ENCODE measurements around the gene PRR14. TPM values are rescaled to one million over a fixed set of nuclear protein-coding genes. Genes with fewer than 3 reads are reported as not detected.
"Not testable (repeated sequence)": the region's sequence is repeated elsewhere in the genome, so short reads cannot be mapped to it uniquely, and the experiment has no call there.

PRR14 gene
- total and polyA plus RNA-seq, 2 experiments from 2014 or later = 5.6 to 18.0 TPM

GRCh38 chr16:30626236-30626635 lies 24.5 kb upstream of the PRR14 start:
- Histone ChIP-seq H3K4me2 (ENCODE audit: unreplicated experiment) (no peak overlapping the region), H3K79me2 (ENCODE audit: insufficient read depth) (no peaks in the 10 kb centered on the region), H2AFZ (no peak overlapping the region), H3K4me3 (no peak overlapping the region), H3K9me3 (ENCODE audit: low read depth) (no peaks in the 10 kb centered on the region), H3K4me1 (ENCODE audit: insufficient read depth) (no peaks in the 10 kb centered on the region), H4K20me1 (ENCODE audit: insufficient read depth) (no peaks in the 10 kb centered on the region), H3K9ac (no peak overlapping the region), H3K36me3 (ENCODE audit: low read depth) (no peaks in the 10 kb centered on the region), H3K9me2 (ENCODE audit: insufficient read depth) (no peaks in the 10 kb centered on the region), H3K27ac (no peak overlapping the region), H3F3A (ENCODE audit: insufficient read depth) (0 out of 2 replicates have a peak, but pooled peaks cover 5% of the 10 kb centered on the region), H3K27me3 (replicated peaks; ENCODE audit: insufficient read depth) (no peaks in the 10 kb centered on the region)
- in situ Hi-C loops (cut with MboI) = loop anchor here (10.0 kb wide), 1 partner anchor 181 kb away; the partner anchor contains the start of gene SEPHS2
- no peak for DNase-seq
- 88 to 91% methylated on average over 9 of the region's 9 CpGs for WGBS, 2 experiments (ENCODE audit: low coverage in 1 of 2, low lambda C conversion rate in 2 of 2, missing lambda C conversion rate in 2 of 2)
- TF ChIP-seq EZH2phosphoT487 (IDR thresholded peaks at IDR 0.05; ENCODE audit: insufficient read depth, low read depth) (no peak), EZH2 (IDR thresholded peaks at IDR 0.05; ENCODE audit: insufficient read depth, poor library complexity, severe bottlenecking) (no peak)

- no peaks in the 10 kb centered on the region for H3K4me1 ChIP-seq (ENCODE audit: insufficient read depth)
- peak overlapping the region; percentile 30 for H3K4me3 ChIP-seq
- peak overlapping the region; percentile 90 for H2AFZ ChIP-seq
- H4K20me1 ChIP-seq (ENCODE audit: insufficient read depth) = no peaks in the 10 kb centered on the region
- no peaks in the 10 kb centered on the region for H3K79me2 ChIP-seq (ENCODE audit: insufficient read depth)
- WGBS, 2 experiments (ENCODE audit: low coverage in 1 of 2, low lambda C conversion rate in 2 of 2, missing lambda C conversion rate in 2 of 2) = 28 to 29% methylated on average over 18 of the region's 18 CpGs
- in situ Hi-C loops (cut with MboI) = loop anchor here (10.0 kb wide), 1 partner anchor 184 kb away; the partner anchor contains the start of gene SEPHS2
- H3K27ac ChIP-seq = no peak overlapping the region
- peak overlapping the region; percentile 18 for H3K4me2 ChIP-seq (ENCODE audit: unreplicated experiment)
- no peaks in the 10 kb centered on the region for H3K9me2 ChIP-seq (ENCODE audit: insufficient read depth)
- H3K9me3 ChIP-seq (ENCODE audit: low read depth) = no peaks in the 10 kb centered on the region
- H3K27me3 ChIP-seq (replicated peaks; ENCODE audit: insufficient read depth) = no peaks in the 10 kb centered on the region
- TF ChIP-seq EZH2phosphoT487 (IDR thresholded peaks at IDR 0.05; ENCODE audit: insufficient read depth, low read depth) = no peak
- no peak for TF ChIP-seq EZH2 (IDR thresholded peaks at IDR 0.05; ENCODE audit: insufficient read depth, poor library complexity, severe bottlenecking)
- DNase-seq = peak; percentile 72
- no peaks in the 10 kb centered on the region for H3K36me3 ChIP-seq (ENCODE audit: low read depth)
- no peaks in the 10 kb centered on the region for H3F3A ChIP-seq (ENCODE audit: insufficient read depth)
- no peak overlapping the region for H3K9ac ChIP-seq
These were observed 21.9 kb upstream of the PRR14 start for GRCh38 chr16:30628628-30629540.

GRCh38 chr16:30632454-30632853 lies 18.3 kb upstream of the PRR14 start:
- H4K20me1 ChIP-seq (ENCODE audit: insufficient read depth); DNase-seq; H3K36me3 ChIP-seq (ENCODE audit: low read depth); in situ Hi-C loops (cut with MboI); H3F3A ChIP-seq (ENCODE audit: insufficient read depth); H3K4me3 ChIP-seq; H2AFZ ChIP-seq; H3K4me2 ChIP-seq (ENCODE audit: unreplicated experiment); H3K27ac ChIP-seq; H3K27me3 ChIP-seq (replicated peaks; ENCODE audit: insufficient read depth); H3K4me1 ChIP-seq (ENCODE audit: insufficient read depth); H3K9me2 ChIP-seq (ENCODE audit: insufficient read depth); H3K9me3 ChIP-seq (ENCODE audit: low read depth); H3K9ac ChIP-seq: not testable (repeated sequence)
- H3K79me2 ChIP-seq (ENCODE audit: insufficient read depth) = peaks cover 12% of the 10 kb centered on the region
- 96 to 97% methylated on average over 6 to 7 of the region's 7 CpGs for WGBS, 2 experiments (ENCODE audit: low coverage in 1 of 2, low lambda C conversion rate in 2 of 2, missing lambda C conversion rate in 2 of 2)

- peak overlapping the region; percentile 95 for H3K9ac ChIP-seq
- H4K20me1 ChIP-seq (ENCODE audit: insufficient read depth) = no peaks in the 10 kb centered on the region
- peaks cover 8% of the 10 kb centered on the region; the same call in 1 of the 2 replicates for H3K4me1 ChIP-seq (ENCODE audit: insufficient read depth)
- peak overlapping the region; percentile 89 for H3K4me2 ChIP-seq (ENCODE audit: unreplicated experiment)
- no peaks in the 10 kb centered on the region for H3K36me3 ChIP-seq (ENCODE audit: low read depth)
- H3K27me3 ChIP-seq (replicated peaks; ENCODE audit: insufficient read depth) = no peaks in the 10 kb centered on the region
- peak overlapping the region; percentile 89 for H3K27ac ChIP-seq
- no peaks in the 10 kb centered on the region for H3F3A ChIP-seq (ENCODE audit: insufficient read depth)
- peak overlapping the region; percentile 89 for H3K4me3 ChIP-seq
- 81 to 82% methylated on average over 17 of the region's 17 CpGs for WGBS, 2 experiments (ENCODE audit: low coverage in 1 of 2, low lambda C conversion rate in 2 of 2, missing lambda C conversion rate in 2 of 2)
- DNase-seq = no peak
- H2AFZ ChIP-seq = peak overlapping the region; percentile 88
- no peaks in the 10 kb centered on the region for H3K9me2 ChIP-seq (ENCODE audit: insufficient read depth)
- TF ChIP-seq EZH2 (IDR thresholded peaks at IDR 0.05; ENCODE audit: insufficient read depth, poor library complexity, severe bottlenecking) (no peak), EZH2phosphoT487 (IDR thresholded peaks at IDR 0.05; ENCODE audit: insufficient read depth, low read depth) (no peak)
- in situ Hi-C loops (cut with MboI) = no loop called here
- no peaks in the 10 kb centered on the region for H3K9me3 ChIP-seq (ENCODE audit: low read depth)
- H3K79me2 ChIP-seq (ENCODE audit: insufficient read depth) = peaks cover 12% of the 10 kb centered on the region
These were observed 17.2 kb upstream of the PRR14 start for GRCh38 chr16:30633526-30633925.
